Spinal cord (tissue), 10 donors: ENCODE results near the gene CHMP6. TPM values are rescaled to one million over a fixed set of nuclear protein-coding genes. Genes with fewer than 3 reads are reported as not detected.
A peak's percentile ranks its signal among the peaks of the same experiment; 100 is the strongest.

ENCODE experiments used
- DNase-seq, 6 donors: peaks; one replicate each; pipeline versions ENCODE4 v3.0.0 to v3.0.0-alpha.2; 2013 to 2015; ENCODE audit warnings: low spot score in 6 of 6, low read depth in 4 of 6
- H3K27ac ChIP-seq: one replicate; pipeline ENCODE4 v1.5.1; 2013; ENCODE audit warnings: low read depth, low read length, control low read depth
- H3K27me3 ChIP-seq: one replicate; pipeline ENCODE4 v1.6.1; 2013; ENCODE audit warnings: low read length; ENCODE audit not compliant: control insufficient read depth, insufficient read depth
- H3K36me3 ChIP-seq: one replicate; pipeline ENCODE4 v1.6.1; 2013; ENCODE audit warnings: low read length; ENCODE audit not compliant: control insufficient read depth, insufficient read depth
- H3K4me1 ChIP-seq: one replicate; pipeline ENCODE4 v1.6.1; 2013; ENCODE audit warnings: low read length; ENCODE audit not compliant: control insufficient read depth, insufficient read depth
- H3K4me3 ChIP-seq: one replicate; pipeline ENCODE4 v1.5.1; 2013; ENCODE audit warnings: low read depth, low read length, control low read depth
- H3K9me3 ChIP-seq: one replicate; pipeline ENCODE4 v1.6.1; 2013; ENCODE audit warnings: low read length; ENCODE audit not compliant: control insufficient read depth, insufficient read depth
- WGBS: methylation state at CpG from one replicate; pipeline ENCODE4 v1.1.5; 2013; ENCODE audit warnings: missing lambda C conversion rate; ENCODE audit not compliant: insufficient coverage; 5-methylcytosine and 5-hydroxymethylcytosine counted together
- polyA plus RNA-seq, 2 donors: library from polyadenylated mRNA; unstranded; fragments of 120-200 nt; gene quantifications; one replicate each; pipeline ENCODE4 v1.2.1, GENCODE V29; 2013; ENCODE audit not compliant: insufficient read length in 2 of 2
- total RNA-seq, 2 donors: library from RNA; depleted of rRNA in 1 of 2; stranded (reverse); fragments of 120-200 nt in 1 of 2; fragments of >200 nt in 1 of 2; gene quantifications; one replicate each; pipeline versions ENCODE4 v1.2.3 to v1.2.4, GENCODE V29; 2013 to 2014
- donor health status: healthy.

The CHMP6 gene
- total and polyA plus RNA-seq, 4 donors = 10.2 to 43.1 (median 24.1) TPM

GRCh38 chr17:80992077-80992947, 671 bp downstream of the CHMP6 start:
- Histone ChIP-seq H3K4me1 (peaks cover 43% of the 10 kb centered on the region), H3K4me3 (peak overlapping the region; percentile 58), H3K36me3 (peaks cover 43% of the 10 kb centered on the region), H3K27me3 (no peaks in the 10 kb centered on the region), H3K9me3 (no peaks in the 10 kb centered on the region), H3K27ac (no peak overlapping the region)
- 2% methylated on average over 89 of the region's 90 CpGs for WGBS
- no peak for DNase-seq

DNA sequence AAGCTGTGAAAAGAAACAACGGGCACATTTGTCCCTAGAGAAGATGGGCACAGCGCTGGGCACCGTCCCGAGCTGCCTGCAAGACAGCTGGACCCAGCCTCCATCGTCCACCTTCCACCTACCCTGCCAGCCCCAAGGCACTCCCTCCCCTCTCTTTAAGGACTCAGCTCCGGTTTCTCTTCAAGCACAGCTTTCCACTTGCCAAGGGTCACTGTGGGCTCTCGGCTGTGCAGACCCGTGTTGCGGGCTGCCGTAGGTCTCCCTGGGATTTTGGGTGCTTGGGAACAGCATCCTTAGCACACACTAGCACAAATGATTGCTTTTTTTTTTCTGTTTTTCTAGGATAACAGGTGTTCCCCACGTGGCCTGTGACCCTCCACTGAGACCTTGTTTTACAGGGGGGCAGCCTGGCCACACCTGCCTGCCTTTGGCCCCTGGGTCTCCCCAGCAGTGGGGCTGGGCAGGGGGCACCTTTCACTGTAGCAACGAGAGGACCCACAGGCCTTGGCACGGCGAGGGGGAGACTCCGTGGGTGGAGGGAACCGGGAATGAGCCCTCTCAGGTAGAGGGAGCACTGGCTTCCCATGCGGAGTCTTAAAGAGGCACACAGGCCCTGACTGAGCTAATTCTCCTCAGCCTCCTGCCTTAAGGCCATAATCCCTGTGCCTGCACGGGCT, 1.4 kb downstream of the CHMP6 start:
- DNase-seq = no peak
- H3K4me3 ChIP-seq = peak overlapping the region; percentile 38
- H3K27ac ChIP-seq = no peak overlapping the region
- peaks cover 51% of the 10 kb centered on the region for H3K36me3 ChIP-seq
- H3K9me3 ChIP-seq = no peaks in the 10 kb centered on the region
- 46% methylated on average over 16 of the region's 18 CpGs for WGBS
- H3K27me3 ChIP-seq = no peaks in the 10 kb centered on the region
- H3K4me1 ChIP-seq = peaks cover 43% of the 10 kb centered on the region

DNA sequence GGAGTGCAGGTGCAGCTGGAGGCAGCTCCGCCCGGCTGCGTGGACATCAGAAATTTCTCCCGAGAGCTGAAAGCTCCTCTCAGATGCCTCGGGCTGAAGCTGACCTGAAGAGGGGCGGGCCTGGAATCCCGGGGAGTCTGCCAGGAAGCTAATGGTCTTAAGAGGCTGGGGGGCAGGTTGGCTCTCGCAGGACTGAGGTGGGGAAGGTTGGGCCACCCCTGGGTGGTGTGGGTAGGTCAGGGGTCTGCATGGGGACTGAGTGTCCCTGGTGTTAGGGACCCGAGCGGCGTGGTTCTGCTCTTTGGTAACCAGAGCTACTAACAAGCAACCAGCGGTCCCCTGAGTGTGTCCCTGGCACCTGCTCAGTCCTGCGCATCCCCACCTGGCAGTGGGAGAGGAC, 3.5 kb downstream of the CHMP6 start:
- H3K27me3 ChIP-seq = no peaks in the 10 kb centered on the region

GRCh38 chr17:80996422-80997305, 5.0 kb downstream of the CHMP6 start:
- H3K27ac ChIP-seq = no peak overlapping the region
- H3K9me3 ChIP-seq = no peaks in the 10 kb centered on the region
- H3K27me3 ChIP-seq = no peaks in the 10 kb centered on the region
- peaks cover 85% of the 10 kb centered on the region for H3K36me3 ChIP-seq
- H3K4me1 ChIP-seq = peaks cover 27% of the 10 kb centered on the region
- 95% methylated on average over 21 of the region's 25 CpGs for WGBS
- H3K4me3 ChIP-seq = no peak overlapping the region
- DNase-seq = no peak

More for the DNA sequence above, 3.5 kb downstream of the CHMP6 start:
- H3K9me3 ChIP-seq = no peaks in the 10 kb centered on the region
- peaks cover 71% of the 10 kb centered on the region for H3K36me3 ChIP-seq
- H3K27ac ChIP-seq = no peak overlapping the region
- WGBS = 96% methylated on average over 13 of the region's 13 CpGs
- no peak overlapping the region for H3K4me3 ChIP-seq
- H3K4me1 ChIP-seq = peaks cover 28% of the 10 kb centered on the region
- no peak for DNase-seq

DNA sequence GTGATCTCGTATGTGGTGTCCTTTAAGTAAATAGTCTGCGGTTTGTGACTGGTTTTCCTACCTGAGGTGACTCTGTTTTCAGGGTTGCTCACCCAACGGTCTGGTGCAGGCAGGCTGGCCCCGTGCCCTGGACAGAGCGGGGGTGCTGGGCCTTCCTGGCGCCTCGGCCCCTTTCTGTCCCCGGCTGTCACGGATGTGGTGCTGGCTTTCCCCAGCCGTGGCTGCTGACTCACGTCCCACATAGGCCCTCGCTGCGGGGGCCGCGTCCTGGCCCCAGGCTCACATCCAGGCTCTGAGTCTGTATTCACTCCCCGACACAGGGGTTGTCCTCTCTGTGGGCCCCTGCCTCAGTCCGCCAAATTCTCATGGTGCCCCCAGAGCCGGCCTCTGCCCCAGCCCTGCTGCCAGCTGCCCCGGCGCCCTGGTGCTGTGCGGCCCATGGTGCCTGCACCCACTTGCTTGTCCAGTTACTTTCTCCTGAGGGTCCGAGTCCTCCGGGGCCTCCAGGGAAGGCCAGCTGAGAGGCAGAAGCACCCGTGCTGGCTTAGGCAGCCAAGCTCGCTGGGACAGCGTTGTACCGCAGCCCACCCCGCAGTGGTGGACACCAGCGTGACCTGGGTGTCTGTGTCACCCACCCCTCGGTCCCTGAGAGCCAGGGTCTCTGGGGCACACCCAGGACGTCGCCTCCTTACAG, 5.9 kb downstream of the CHMP6 start:
- no peaks in the 10 kb centered on the region for H3K9me3 ChIP-seq
- H3K4me1 ChIP-seq = peaks cover 31% of the 10 kb centered on the region
- H3K4me3 ChIP-seq = no peak overlapping the region
- no peak for DNase-seq
- H3K36me3 ChIP-seq = peaks cover 85% of the 10 kb centered on the region
- H3K27ac ChIP-seq = no peak overlapping the region
- 93% methylated on average over 32 of the region's 32 CpGs for WGBS
- H3K27me3 ChIP-seq = no peaks in the 10 kb centered on the region

- Histone ChIP-seq H3K27ac (no peak overlapping the region), H3K27me3 (peaks cover under 1% of the 10 kb centered on the region), H3K4me3 (no peak overlapping the region), H3K4me1 (peaks cover 29% of the 10 kb centered on the region), H3K36me3 (peaks cover 81% of the 10 kb centered on the region), H3K9me3 (no peaks in the 10 kb centered on the region)
- DNase-seq = no peak
- 93% methylated on average over 19 of the region's 19 CpGs for WGBS
Observed at GRCh38 chr17:80998118-80998747, 6.6 kb downstream of the CHMP6 start.

- H3K36me3 ChIP-seq = peaks cover 74% of the 10 kb centered on the region
- H3K27ac ChIP-seq = no peak overlapping the region
- WGBS = 78% methylated on average over 39 of the region's 39 CpGs
- no peak for DNase-seq
- H3K4me3 ChIP-seq = no peak overlapping the region
- H3K4me1 ChIP-seq = peaks cover 27% of the 10 kb centered on the region
- no peaks in the 10 kb centered on the region for H3K9me3 ChIP-seq
- H3K27me3 ChIP-seq = peaks cover 7% of the 10 kb centered on the region
Observed at GRCh38 chr17:80998748-80999535, 7.3 kb downstream of the CHMP6 start.

- Histone ChIP-seq H3K36me3 (peaks cover 68% of the 10 kb centered on the region), H3K4me1 (peaks cover 30% of the 10 kb centered on the region), H3K9me3 (no peaks in the 10 kb centered on the region), H3K27ac (no peak overlapping the region), H3K4me3 (no peak overlapping the region), H3K27me3 (peaks cover 12% of the 10 kb centered on the region)
- no peak for DNase-seq
- WGBS = 92% methylated on average over 39 of the region's 40 CpGs
Observed at GRCh38 chr17:80999536-81000333, 8.1 kb downstream of the CHMP6 start.
